Left lung (tissue), 10 donors: Measurements from ENCODE around the gene EXT2. TPM values are rescaled to one million over a fixed set of nuclear protein-coding genes. Genes with fewer than 3 reads are reported as not detected.
A peak's percentile ranks its signal among the peaks of the same experiment; 100 is the strongest.

Experiments used
- ATAC-seq: fragments of 200-7000 bp; cut with Tn5 transposase; one replicate; pipeline ENCODE4 v1.9.1; 2020; ENCODE audit warnings: moderate library complexity
- DNase-seq, 4 donors: peaks; one replicate each; pipeline ENCODE4 v3.0.0-alpha.2; 2013 to 2020
- H3K27ac ChIP-seq, 2 donors: fragments of 200-600 bp; sonication (generic) in 1 of 2; one replicate each; pipeline versions ENCODE4 v1.5.0 to v1.8.0; 2020 to 2021
- H3K27me3 ChIP-seq, 2 donors: fragments of 200-600 bp; sonication (generic) in 1 of 2; one replicate each; pipeline versions ENCODE4 v1.5.0 to v1.8.0; 2020 to 2021
- H3K36me3 ChIP-seq, 2 donors: fragments of 200-600 bp; sonication (generic) in 1 of 2; one replicate each; pipeline versions ENCODE4 v1.5.0 to v1.8.0; 2020 to 2021
- H3K4me1 ChIP-seq, 2 donors: fragments of 200-600 bp; one replicate each; pipeline ENCODE4 v1.8.0; 2021
- H3K4me3 ChIP-seq, 2 donors: fragments of 200-600 bp; sonication (generic) in 1 of 2; one replicate each; pipeline versions ENCODE4 v1.5.0 to v1.8.0; 2020 to 2021; ENCODE audit warnings: mild to moderate bottlenecking in 1 of 2
- H3K9me3 ChIP-seq, 2 donors: fragments of 200-600 bp; sonication (generic) in 1 of 2; one replicate each; pipeline versions ENCODE4 v1.5.0 to v1.8.0; 2020 to 2021
- CTCF ChIP-seq, 2 donors: fragments of 200-600 bp; sonication (generic) in 1 of 2; IDR thresholded peaks; one replicate each; pipeline versions ENCODE4 v1.5.0 to v1.8.0; 2021; ENCODE audit warnings: antibody characterized with exemption in 2 of 2
- intact Hi-C, 2 donors: fragments of 100-400 bp; cut with DNase I; formaldehyde crosslinking; loops; one replicate each; pipeline versions ENCODE4 v1.11.2 to v1.14.2; 2022
- polyA plus RNA-seq, 6 donors: library from polyadenylated mRNA; unstranded; fragments of 120-200 nt; gene quantifications; one replicate each; pipeline ENCODE4 v1.2.1, GENCODE V29; 2013; ENCODE audit not compliant: insufficient read length in 6 of 6
- total RNA-seq, 2 donors: library from RNA; stranded (reverse); fragmentation: NEBNext Ultra II Directional; extraction: Animal tissue kit (Norgen Biotek cat#: 25700); gene quantifications; one replicate each; pipeline ENCODE4 v1.2.1, GENCODE V29; 2021
- donor health status: DM: no; HTN: yes; CAD: no.
- donor health status: DM: no; HTN: no; CAD: no.

Gene EXT2
- total and polyA plus RNA-seq, 8 donors, result 56.4 to 85.0 (median 76.8) TPM

GRCh38 chr11:44133335-44133946 lies 38.0 kb downstream of the EXT2 start:
- peaks cover 0 to 47% of the 10 kb centered on the region in 2 donors for H3K36me3 ChIP-seq
- no peaks in the 10 kb centered on the region for H3K4me1 ChIP-seq
- TF ChIP-seq CTCF (IDR thresholded peaks at IDR 0.05), result peak; percentile 39 to 47
- H3K27ac ChIP-seq, result no peak overlapping the region
- intact Hi-C loops, result loop anchor here in 1 of 2 donors (10.0 kb wide), 1 partner anchor 401 kb away; no protein-coding TSS in a partner anchor
- no peaks in the 10 kb centered on the region for H3K27me3 ChIP-seq
- peak; percentile 61 for ATAC-seq
- H3K4me3 ChIP-seq, result no peak overlapping the region
- H3K9me3 ChIP-seq, result no peaks in the 10 kb centered on the region
- peak in 1 of 4 donors; percentile 54 for DNase-seq

GRCh38 chr11:44134625-44135024 lies 39.1 kb downstream of the EXT2 start:
- DNase-seq (no peak), ATAC-seq (no peak)
- Histone ChIP-seq H3K4me1 (no peaks in the 10 kb centered on the region), H3K27me3 (no peaks in the 10 kb centered on the region), H3K4me3 (no peak overlapping the region), H3K9me3 (no peaks in the 10 kb centered on the region), H3K27ac (no peak overlapping the region), H3K36me3 (peaks cover 0 to 36% of the 10 kb centered on the region in 2 donors)
- intact Hi-C loops, result loop anchor here in 1 of 2 donors (10.0 kb wide), 1 partner anchor 400 kb away; no protein-coding TSS in a partner anchor
- TF ChIP-seq CTCF (IDR thresholded peaks at IDR 0.05), result no peak

GRCh38 chr11:44136176-44136945 lies 40.9 kb downstream of the EXT2 start:
- ATAC-seq (no peak), DNase-seq (no peak)
- H3K4me3 ChIP-seq, result no peak overlapping the region
- no peak overlapping the region for H3K27ac ChIP-seq
- H3K27me3 ChIP-seq, result no peaks in the 10 kb centered on the region
- H3K4me1 ChIP-seq, result no peaks in the 10 kb centered on the region
- H3K36me3 ChIP-seq, result peaks cover 0 to 18% of the 10 kb centered on the region in 2 donors
- no peak for TF ChIP-seq CTCF (IDR thresholded peaks at IDR 0.05)
- intact Hi-C loops, result loop anchor here in 1 of 2 donors (10.0 kb wide), 1 partner anchor 398 kb away; no protein-coding TSS in a partner anchor
- H3K9me3 ChIP-seq, result no peaks in the 10 kb centered on the region

- H3K27ac ChIP-seq, result no peak overlapping the region
- TF ChIP-seq CTCF (IDR thresholded peaks at IDR 0.05), result no peak
- ATAC-seq (no peak), DNase-seq (no peak)
- no peaks in the 10 kb centered on the region for H3K27me3 ChIP-seq
- no peaks in the 10 kb centered on the region for H3K4me1 ChIP-seq
- intact Hi-C loops, result loop anchor here in 1 of 2 donors (10.0 kb wide), 1 partner anchor 398 kb away; no protein-coding TSS in a partner anchor
- H3K36me3 ChIP-seq, result peaks cover 0 to 13% of the 10 kb centered on the region in 2 donors
- no peak overlapping the region for H3K4me3 ChIP-seq
- no peaks in the 10 kb centered on the region for H3K9me3 ChIP-seq
These were observed 41.6 kb downstream of the EXT2 start for GRCh38 chr11:44137057-44137456.

GRCh38 chr11:44138286-44138685 lies 42.8 kb downstream of the EXT2 start:
- DNase-seq (no peak), ATAC-seq (no peak)
- Histone ChIP-seq H3K27ac (no peak overlapping the region), H3K4me1 (no peaks in the 10 kb centered on the region), H3K36me3 (peaks cover 0 to 5% of the 10 kb centered on the region in 2 donors), H3K27me3 (no peaks in the 10 kb centered on the region), H3K4me3 (no peak overlapping the region), H3K9me3 (no peaks in the 10 kb centered on the region)
- no peak for TF ChIP-seq CTCF (IDR thresholded peaks at IDR 0.05)
- intact Hi-C loops, result loop anchor here in 1 of 2 donors (10.0 kb wide), 1 partner anchor 397 kb away; no protein-coding TSS in a partner anchor
